ENCODE measurements around the gene MAGEA4.
"Not testable (repeated sequence)": the region's sequence is repeated elsewhere in the genome, so short reads cannot be mapped to it uniquely, and the experiment has no call there.

MAGEA4 gene

GRCh38 chrX:151912780-151913179 lies at the start of gene MAGEA4:
TSS of gene MAGEA4 (plus strand) at chrX:151912889. CDS start at chrX:151923665, 10,776 bp downstream.
- no peak for DNase-seq

- no peak for DNase-seq
These were observed 42.1 kb upstream of the MAGEA4 start for GRCh38 chrX:151870602-151871001.

- DNase-seq: no peak
These were observed 41.4 kb upstream of the MAGEA4 start for GRCh38 chrX:151871244-151871643.

DNA sequence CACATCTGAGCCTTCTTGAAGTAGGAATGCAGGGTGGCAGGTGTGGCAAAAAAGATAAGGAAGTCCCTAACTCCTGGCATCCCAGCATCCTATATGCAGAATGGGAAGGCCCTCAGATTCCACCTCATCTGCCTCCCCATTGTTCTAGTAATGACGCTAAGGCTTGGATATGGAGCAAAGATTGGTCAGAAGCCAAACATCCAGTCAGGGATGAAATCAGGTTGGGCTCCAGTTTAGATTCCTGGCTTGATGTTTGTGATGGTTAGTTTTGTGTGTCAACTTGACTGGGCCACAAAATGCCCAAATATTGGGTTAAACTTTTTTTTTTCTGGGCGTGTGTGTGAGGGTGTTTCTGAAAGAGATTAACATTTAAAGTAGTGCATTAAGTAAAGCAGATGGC lies 39.6 kb upstream of the MAGEA4 start:
- DNase-seq: no peak

- no peak for DNase-seq
These were observed 37.2 kb upstream of the MAGEA4 start for GRCh38 chrX:151875270-151876026.

- no peak for DNase-seq
These were observed 34.1 kb upstream of the MAGEA4 start for GRCh38 chrX:151878574-151878973.

DNA sequence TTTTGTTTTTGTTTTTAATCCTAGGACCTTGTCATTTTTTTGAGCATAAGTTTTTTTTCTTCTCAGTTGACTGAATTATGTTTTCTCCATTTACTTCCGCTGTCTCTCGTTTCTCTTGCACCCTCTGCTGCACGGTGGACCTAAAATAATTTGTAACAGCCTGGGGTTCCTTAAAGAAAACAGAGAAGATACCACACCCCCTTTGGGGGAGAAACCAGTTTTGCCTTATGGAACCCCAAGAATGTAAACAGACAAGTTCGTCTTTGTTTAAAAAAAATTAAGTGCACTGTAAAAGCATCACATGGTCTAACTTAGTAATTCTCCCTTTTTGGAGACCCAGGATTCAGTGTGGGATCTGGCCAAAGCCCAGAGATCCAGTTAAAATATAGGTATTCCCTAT lies 32.8 kb upstream of the MAGEA4 start:
- no peak for DNase-seq

DNA sequence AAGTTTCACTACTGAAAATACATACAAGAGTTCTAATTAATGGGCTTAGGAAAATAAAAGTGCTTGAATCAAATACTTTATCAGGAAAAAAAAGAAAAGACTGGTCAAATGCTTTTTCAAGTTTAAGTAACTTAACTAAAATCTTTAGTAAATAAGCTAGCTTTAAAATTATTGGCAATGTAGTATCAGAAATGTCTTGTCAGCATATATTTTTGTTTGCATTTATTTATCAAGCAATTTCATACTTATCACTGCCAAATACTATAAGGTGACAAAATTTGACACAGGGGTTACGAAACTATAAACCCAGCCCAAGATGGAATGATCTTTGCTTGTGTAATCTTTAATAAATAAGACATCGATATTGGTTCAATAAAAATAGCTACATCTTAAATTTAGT lies 31.8 kb upstream of the MAGEA4 start:
- no peak for DNase-seq

- no peak for DNase-seq
These were observed 23.3 kb upstream of the MAGEA4 start for GRCh38 chrX:151889421-151889820.

- no peak for DNase-seq
These were observed 15.8 kb upstream of the MAGEA4 start for GRCh38 chrX:151896734-151897474.

DNA sequence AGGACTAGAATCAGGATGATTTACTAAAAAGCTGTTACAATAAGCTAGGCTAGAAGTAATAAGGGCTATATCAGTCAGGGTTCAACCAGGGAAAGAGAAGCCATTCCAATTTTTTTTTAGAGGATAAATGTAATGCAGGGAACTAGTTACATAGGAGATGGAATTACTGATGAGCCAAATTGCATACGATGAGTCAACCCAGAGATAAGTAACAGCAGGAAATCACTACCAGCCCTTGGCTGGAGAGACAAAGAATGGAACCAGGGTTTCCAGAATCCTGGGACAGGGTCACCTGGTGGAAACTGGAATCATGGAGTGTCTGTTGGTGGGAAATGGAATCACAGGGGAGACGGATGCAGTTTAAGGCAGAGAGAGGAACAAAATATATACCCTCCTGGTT lies 13.1 kb upstream of the MAGEA4 start:
- no peak for DNase-seq

- DNase-seq: no peak
These were observed 10.9 kb upstream of the MAGEA4 start for GRCh38 chrX:151901826-151902225.

DNA sequence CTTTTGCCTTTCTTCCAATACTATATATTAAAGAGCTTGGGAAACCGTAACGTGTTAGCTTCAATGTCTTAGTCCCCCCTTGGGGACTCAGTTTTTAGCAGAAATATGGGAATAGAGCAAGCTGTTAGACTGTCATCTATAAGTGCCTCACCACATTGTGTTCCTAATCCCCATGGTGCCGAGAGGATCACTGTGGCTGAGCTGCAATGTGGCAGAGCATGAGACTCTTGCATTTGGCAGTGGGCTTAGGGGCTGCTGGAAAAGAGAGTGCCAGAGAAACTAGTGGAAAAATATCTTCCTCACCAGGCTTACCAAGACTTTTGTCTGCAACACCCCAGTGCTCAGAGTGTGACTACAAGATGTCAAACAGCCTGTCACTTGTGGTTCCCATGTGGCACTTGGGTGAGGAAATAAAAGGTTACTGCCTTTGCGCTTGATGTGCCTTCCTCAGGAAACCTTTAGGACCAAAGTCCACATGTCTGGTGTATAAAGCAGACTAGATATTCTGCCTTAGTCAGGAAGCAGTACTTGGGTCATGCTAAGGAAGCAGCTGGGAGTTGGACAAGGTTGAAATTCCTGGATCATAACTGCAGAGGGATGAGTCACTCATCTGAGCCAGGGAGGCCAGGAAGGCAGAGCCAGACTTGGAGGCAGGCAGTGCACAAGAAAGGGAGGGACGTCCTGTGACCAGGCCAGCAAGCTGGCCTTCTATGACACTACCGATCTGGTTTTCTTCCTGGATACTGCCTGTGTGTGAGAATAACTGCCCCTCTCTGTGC lies 9.7 kb upstream of the MAGEA4 start:
- peak; percentile 87 for DNase-seq

DNA sequence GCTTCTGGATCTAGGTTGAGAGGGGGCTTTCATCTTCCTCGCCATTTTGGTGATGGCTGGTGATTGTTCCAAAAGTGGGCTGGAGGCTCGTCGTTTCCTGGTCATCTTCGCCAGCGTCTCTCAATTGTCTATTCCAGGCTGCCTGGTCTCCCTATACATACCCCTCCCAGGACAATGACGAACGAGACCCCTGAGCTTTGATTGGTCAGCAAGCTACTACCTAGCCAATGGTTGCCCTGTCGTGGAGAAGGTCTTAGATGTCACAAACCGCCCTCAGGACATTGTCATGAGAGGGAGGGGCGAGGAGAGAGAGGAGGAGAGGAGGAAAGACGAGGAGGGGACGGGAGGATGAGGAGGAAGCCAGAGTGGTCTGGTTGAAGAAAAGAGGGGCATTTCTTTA lies 7.7 kb upstream of the MAGEA4 start:
- DNase-seq: no peak

DNA sequence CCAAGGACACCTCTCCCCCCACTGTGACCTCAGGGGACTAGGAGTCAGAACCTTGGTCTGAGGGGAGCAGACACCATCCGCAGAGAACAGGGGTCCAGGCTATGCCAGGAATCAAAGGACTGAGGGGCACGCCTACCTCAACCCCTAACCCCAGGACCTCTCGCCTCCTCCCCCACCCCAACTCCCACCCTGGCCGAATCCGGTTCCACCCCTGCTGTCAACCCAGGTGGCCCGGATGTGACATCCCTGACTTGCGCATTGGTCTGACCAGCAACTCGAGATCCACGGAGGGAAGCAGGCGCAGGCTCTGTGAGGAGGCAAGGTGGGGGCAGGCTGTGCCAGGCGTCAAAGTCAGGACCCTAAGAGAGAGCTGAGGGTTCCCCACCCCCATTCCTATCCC lies 468 bp upstream of the MAGEA4 start:
- DNase-seq: no peak

GRCh38 chrX:151918736-151919135 lies 6.0 kb downstream of the MAGEA4 start:
- not testable (repeated sequence) for DNase-seq

DNA sequence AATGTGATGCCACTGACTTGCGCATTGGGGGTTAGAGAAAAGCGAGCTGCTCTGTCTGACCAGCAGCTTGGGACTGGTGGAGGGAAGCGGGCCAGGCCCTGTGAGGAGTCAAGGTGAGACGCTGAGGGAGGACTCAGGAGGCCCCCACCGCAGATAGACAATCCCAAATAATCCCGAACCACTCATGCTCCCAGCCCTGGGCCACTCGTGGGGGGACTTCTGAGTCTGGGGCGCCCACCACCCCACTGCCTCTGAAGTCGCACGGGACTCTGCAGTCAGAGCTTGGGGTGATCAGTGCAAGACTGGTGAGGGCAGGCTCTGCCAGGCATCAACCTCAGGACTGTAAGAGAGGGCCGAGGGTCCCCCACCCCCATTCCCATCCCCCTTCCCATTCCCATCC lies 6.9 kb downstream of the MAGEA4 start:
- no peak for DNase-seq

- DNase-seq: no peak
These were observed 7.4 kb downstream of the MAGEA4 start for GRCh38 chrX:151920101-151920500.

DNA sequence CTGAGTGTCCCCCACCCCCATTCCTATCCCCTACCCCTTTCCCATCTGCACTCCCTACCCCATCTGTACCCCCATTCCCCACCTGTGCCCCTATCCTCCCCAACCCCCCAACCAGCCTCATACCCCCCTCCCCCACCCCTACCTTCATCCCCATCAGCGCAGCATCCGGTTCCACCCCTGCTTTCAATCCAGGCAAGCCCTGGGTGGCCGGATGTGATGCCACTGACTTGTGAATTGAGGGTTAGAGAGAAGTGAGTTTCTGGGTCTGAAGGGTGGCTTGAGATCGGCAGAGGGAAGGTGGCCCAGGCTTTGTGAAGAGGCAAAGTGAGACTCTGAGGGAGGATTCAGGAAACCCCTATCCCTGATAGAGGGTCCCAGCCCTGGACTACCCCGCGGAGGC lies 7.8 kb downstream of the MAGEA4 start:
- DNase-seq: no peak

DNA sequence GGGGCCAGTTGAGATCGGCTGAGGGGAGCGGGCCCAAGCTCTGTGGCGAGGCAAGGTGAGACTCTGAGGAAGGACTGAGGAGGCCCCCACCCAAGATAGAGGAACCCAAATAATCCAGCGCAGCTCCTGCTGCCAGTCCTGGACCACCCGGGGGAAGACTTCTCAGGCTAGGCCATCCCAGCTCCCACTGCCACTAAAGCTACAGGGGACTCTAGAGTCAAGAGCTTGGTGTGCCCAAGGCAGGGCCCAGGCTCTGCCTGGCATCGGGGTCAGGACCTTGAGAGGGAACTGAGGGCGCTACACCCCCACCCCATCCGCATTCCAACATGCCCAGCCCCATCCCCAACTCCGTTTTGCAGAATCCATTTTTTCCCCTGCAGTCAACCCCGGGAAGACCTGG lies 8.6 kb downstream of the MAGEA4 start:
- DNase-seq: no peak

GRCh38 chrX:151921866-151922265 lies 9.2 kb downstream of the MAGEA4 start:
- DNase-seq: no peak

DNA sequence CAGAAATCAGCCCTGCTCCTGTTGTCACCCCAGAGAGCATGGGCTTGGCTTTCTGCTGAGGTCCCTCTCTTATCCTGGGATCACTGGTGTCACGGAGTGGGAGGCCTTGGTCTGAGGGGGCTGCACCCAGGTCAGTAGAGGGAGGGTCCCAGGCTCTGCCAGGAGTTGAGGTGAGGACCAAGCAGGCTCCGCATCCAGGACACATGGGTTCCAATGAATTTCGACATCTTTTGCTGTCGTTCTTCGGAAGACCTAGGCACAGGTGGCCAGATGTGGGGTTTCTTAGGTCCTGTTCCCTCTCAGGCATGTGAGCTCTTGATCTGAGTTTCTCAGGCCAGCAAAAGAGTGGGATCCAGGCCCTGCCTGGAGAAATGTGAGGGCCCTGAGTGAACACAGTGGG lies 10.0 kb downstream of the MAGEA4 start:
- DNase-seq: no peak

DNA sequence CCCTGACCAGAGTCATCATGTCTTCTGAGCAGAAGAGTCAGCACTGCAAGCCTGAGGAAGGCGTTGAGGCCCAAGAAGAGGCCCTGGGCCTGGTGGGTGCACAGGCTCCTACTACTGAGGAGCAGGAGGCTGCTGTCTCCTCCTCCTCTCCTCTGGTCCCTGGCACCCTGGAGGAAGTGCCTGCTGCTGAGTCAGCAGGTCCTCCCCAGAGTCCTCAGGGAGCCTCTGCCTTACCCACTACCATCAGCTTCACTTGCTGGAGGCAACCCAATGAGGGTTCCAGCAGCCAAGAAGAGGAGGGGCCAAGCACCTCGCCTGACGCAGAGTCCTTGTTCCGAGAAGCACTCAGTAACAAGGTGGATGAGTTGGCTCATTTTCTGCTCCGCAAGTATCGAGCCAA lies 11.0 kb downstream of the MAGEA4 start:
- no peak for DNase-seq

DNA sequence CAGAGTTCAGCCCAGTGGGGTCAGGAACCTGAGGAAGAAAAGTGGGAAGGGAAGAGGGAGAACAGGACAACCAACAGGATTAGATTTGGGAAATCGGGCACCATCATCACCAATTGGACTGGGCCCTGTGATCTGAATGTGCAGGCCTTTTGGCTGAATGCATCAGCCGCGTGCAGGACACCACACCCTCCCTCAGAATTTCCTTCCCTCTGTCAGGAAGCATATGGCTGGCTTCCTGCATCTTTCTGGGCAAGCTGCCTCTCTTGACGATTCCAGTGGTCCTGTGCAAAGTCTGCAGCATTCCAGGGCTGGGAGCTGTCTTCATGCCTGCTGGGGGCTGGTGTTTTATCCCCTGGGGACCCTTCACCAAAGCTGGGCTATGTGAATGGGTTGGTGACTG lies 16.4 kb downstream of the MAGEA4 start:
- DNase-seq: no peak

All from islet precursor cell (in vitro differentiated cells).